Measurements from ENCODE around the gene TMCO4.

TMCO4 gene

DNA sequence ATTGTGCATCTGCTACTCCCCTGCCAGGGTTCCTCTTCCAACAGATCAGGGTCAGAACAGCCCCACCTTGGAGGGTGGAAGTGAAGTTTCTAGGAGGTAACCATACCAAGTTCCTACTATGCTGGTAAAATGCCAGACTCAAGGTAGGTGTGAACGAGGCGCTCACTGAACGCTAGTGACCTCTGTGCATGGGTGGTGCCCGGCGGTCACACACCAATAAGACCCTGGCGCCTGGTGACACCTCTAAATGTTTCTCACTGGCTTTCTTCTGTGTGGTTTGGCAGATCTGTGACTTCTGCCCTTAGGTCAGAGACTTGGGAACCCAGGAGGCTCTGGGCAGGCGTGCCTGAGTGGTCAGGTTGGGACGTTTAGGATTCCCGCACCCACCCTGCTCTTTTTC lies 55.9 kb downstream of the TMCO4 start:
- TF ChIP-seq SETDB1 (IDR thresholded peaks at IDR 0.05; ENCODE audit: insufficient read length, low read length) (no peak), ZNF394 (tag by site-specific recombination; IDR thresholded peaks at IDR 0.05; ENCODE audit: borderline replicate concordance) (no peak), ZNF416 (tag by site-specific recombination; IDR thresholded peaks at IDR 0.05) (no peak), SALL2 (tag by site-specific recombination; IDR thresholded peaks at IDR 0.05; ENCODE audit: borderline replicate concordance) (no peak), ZNF585B (tag by site-specific recombination; IDR thresholded peaks at IDR 0.05) (no peak), SCRT2 (tag by site-specific recombination; IDR thresholded peaks at IDR 0.05) (no peak), ZNF16 (tag by site-specific recombination; IDR thresholded peaks at IDR 0.05; ENCODE audit: low read depth) (no peak), ZNF248 (tag by site-specific recombination; IDR thresholded peaks at IDR 0.05) (no peak), ZNF549 (tag by site-specific recombination; IDR thresholded peaks at IDR 0.05) (no peak), GFI1B (tag by site-specific recombination; IDR thresholded peaks at IDR 0.05) (no peak), ZNF366 (tag by site-specific recombination; conservative IDR thresholded peaks at IDR 0.05) (no peak), ZXDB (tag by site-specific recombination; IDR thresholded peaks at IDR 0.05) (no peak), ZNF843 (tag by site-specific recombination; IDR thresholded peaks at IDR 0.05) (no peak)
- TF ChIP-seq, protein P1, sequence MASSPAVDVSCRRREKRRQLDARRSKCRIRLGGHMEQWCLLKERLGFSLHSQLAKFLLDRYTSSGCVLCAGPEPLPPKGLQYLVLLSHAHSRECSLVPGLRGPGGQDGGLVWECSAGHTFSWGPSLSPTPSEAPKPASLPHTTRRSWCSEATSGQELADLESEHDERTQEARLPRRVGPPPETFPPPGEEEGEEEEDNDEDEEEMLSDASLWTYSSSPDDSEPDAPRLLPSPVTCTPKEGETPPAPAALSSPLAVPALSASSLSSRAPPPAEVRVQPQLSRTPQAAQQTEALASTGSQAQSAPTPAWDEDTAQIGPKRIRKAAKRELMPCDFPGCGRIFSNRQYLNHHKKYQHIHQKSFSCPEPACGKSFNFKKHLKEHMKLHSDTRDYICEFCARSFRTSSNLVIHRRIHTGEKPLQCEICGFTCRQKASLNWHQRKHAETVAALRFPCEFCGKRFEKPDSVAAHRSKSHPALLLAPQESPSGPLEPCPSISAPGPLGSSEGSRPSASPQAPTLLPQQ (tag by site-specific recombination; IDR thresholded peaks at IDR 0.05), result no peak
- TF ChIP-seq, protein P2, sequence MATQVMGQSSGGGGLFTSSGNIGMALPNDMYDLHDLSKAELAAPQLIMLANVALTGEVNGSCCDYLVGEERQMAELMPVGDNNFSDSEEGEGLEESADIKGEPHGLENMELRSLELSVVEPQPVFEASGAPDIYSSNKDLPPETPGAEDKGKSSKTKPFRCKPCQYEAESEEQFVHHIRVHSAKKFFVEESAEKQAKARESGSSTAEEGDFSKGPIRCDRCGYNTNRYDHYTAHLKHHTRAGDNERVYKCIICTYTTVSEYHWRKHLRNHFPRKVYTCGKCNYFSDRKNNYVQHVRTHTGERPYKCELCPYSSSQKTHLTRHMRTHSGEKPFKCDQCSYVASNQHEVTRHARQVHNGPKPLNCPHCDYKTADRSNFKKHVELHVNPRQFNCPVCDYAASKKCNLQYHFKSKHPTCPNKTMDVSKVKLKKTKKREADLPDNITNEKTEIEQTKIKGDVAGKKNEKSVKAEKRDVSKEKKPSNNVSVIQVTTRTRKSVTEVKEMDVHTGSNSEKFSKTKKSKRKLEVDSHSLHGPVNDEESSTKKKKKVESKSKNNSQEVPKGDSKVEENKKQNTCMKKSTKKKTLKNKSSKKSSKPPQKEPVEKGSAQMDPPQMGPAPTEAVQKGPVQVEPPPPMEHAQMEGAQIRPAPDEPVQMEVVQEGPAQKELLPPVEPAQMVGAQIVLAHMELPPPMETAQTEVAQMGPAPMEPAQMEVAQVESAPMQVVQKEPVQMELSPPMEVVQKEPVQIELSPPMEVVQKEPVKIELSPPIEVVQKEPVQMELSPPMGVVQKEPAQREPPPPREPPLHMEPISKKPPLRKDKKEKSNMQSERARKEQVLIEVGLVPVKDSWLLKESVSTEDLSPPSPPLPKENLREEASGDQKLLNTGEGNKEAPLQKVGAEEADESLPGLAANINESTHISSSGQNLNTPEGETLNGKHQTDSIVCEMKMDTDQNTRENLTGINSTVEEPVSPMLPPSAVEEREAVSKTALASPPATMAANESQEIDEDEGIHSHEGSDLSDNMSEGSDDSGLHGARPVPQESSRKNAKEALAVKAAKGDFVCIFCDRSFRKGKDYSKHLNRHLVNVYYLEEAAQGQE (tag by site-specific recombination; IDR thresholded peaks at IDR 0.05), result no peak
- TF ChIP-seq, protein P3, sequence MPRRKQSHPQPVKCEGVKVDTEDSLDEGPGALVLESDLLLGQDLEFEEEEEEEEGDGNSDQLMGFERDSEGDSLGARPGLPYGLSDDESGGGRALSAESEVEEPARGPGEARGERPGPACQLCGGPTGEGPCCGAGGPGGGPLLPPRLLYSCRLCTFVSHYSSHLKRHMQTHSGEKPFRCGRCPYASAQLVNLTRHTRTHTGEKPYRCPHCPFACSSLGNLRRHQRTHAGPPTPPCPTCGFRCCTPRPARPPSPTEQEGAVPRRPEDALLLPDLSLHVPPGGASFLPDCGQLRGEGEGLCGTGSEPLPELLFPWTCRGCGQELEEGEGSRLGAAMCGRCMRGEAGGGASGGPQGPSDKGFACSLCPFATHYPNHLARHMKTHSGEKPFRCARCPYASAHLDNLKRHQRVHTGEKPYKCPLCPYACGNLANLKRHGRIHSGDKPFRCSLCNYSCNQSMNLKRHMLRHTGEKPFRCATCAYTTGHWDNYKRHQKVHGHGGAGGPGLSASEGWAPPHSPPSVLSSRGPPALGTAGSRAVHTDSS (tag by site-specific recombination; IDR thresholded peaks at IDR 0.05), result no peak
- H3K9me3 ChIP-seq (ENCODE audit: control insufficient read depth, insufficient read depth, low read depth, low read length), result no peaks in the 10 kb centered on the region
- no peak overlapping the region for H3K27ac ChIP-seq (ENCODE audit: extremely low read depth, low read depth, low read length)
- H3K4me3 ChIP-seq (ENCODE audit: low read depth, low read length), result no peak overlapping the region
- ChIA-PET CTCF (interaction anchor here (1.3 kb wide), 1 partner anchor 39 kb away, joined by 3 read pairs; no protein-coding TSS in a partner anchor), POLR2A (no interaction called here)
- no peaks in the 10 kb centered on the region for H3K4me1 ChIP-seq (ENCODE audit: control insufficient read depth, insufficient read depth, low read length)
- no peaks in the 10 kb centered on the region for H3K36me3 ChIP-seq (ENCODE audit: control insufficient read depth in 2 of 2, insufficient read depth in 1 of 2, low read length in 2 of 2)

DNA sequence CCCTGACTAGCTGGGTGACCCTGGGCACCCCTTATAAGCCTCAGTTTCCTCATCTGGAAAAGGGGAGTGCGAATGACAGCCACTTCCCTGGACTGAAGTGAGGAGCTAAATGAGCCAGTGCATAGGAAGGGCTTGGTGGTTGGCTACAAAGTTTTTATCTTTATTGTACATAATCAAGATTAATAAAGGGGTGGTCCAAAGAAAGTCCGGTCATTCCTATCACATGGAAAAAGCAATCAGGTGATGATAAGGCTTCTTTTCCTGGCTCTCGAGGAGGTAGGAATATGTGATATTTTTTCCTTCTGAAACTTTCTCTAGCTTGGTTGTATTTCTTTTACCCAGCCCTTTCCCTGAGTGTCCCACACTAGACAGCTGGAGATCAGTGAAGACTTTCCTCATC lies 56.5 kb downstream of the TMCO4 start:
- ChIA-PET POLR2A (no interaction called here), CTCF (interaction anchor here (1.3 kb wide), 1 partner anchor 38 kb away, joined by 3 read pairs; no protein-coding TSS in a partner anchor)

More for the DNA sequence above, 56.5 kb downstream of the TMCO4 start:
- no peak for TF ChIP-seq ZNF571 (tag by site-specific recombination; IDR thresholded peaks at IDR 0.05)
- no peak for TF ChIP-seq ZNF394 (tag by site-specific recombination; IDR thresholded peaks at IDR 0.05; ENCODE audit: borderline replicate concordance)
- TF ChIP-seq WT1 (tag by site-specific recombination; IDR thresholded peaks at IDR 0.05), result no peak
- no peak for TF ChIP-seq ZNF140 (tag by site-specific recombination; IDR thresholded peaks at IDR 0.05)
- no peak for TF ChIP-seq ZNF266 (tag by site-specific recombination; IDR thresholded peaks at IDR 0.05; ENCODE audit: low read depth)
- no peak for TF ChIP-seq ZNF132 (tag by site-specific recombination; IDR thresholded peaks at IDR 0.05; ENCODE audit: borderline replicate concordance)
- no peak for TF ChIP-seq ZNF514 (tag by site-specific recombination; IDR thresholded peaks at IDR 0.05)
- TF ChIP-seq, protein P3 (tag by site-specific recombination; IDR thresholded peaks at IDR 0.05), result no peak
- TF ChIP-seq MZF1 (tag by site-specific recombination; IDR thresholded peaks at IDR 0.05; ENCODE audit: borderline replicate concordance), result no peak
- H3K4me1 ChIP-seq (ENCODE audit: control insufficient read depth, insufficient read depth, low read length), result no peaks in the 10 kb centered on the region
- H3K36me3 ChIP-seq (ENCODE audit: control insufficient read depth in 2 of 2, insufficient read depth in 1 of 2, low read length in 2 of 2), result no peaks in the 10 kb centered on the region
- no peaks in the 10 kb centered on the region for H3K9me3 ChIP-seq (ENCODE audit: control insufficient read depth, insufficient read depth, low read depth, low read length)
- no peak overlapping the region for H3K4me3 ChIP-seq (ENCODE audit: low read depth, low read length)
- no peak overlapping the region for H3K27ac ChIP-seq (ENCODE audit: extremely low read depth, low read depth, low read length)
